Endothelial cell of umbilical vein (primary cell): Measurements from ENCODE around the gene ANKK1. TPM values are rescaled to one million over a fixed set of nuclear protein-coding genes. Genes with fewer than 3 reads are reported as not detected.

Source experiments
- microRNA-seq: library from miRNA; unstranded; fragments of <30 nt; microRNA quantifications from one replicate; pipeline ENCODE4 v1.2.0, GENCODE V29; 2021; ENCODE audit warnings: borderline number of aligned reads, borderline replicate concordance
- polyA plus RNA-seq, 4 experiments: library from polyadenylated mRNA; depleted of rRNA in 3 of 4; stranded (reverse) in 3 of 4; unstranded in 1 of 4; fragments of >200 nt; gene quantifications; 2 replicates each; pipeline versions ENCODE4 v1.2.1 to v1.2.3, GENCODE V29; 2011 to 2012; ENCODE audit warnings: missing spikeins in 1 of 4
- small RNA-seq: library from RNA; depleted of rRNA; stranded (forward); fragments of <200 nt; gene quantifications from one replicate; pipeline ENCODE3, GENCODE V24; 2012; ENCODE audit warnings: low replicate concordance, low read depth; ENCODE audit not compliant: insufficient read depth, insufficient read length
- total RNA-seq: library from RNA; stranded (reverse); gene quantifications from 2 replicates; pipeline ENCODE4 v1.2.3, GENCODE V29; 2021

ANKK1 gene
- total and polyA plus RNA-seq, 2 donors (not counting 3 experiments of a cell fraction or from before 2014, with no cell fraction given), result not detected

Small RNA genes within 50 kb of the gene (microRNA-seq; reads per million reads assigned to microRNA genes)
- not detected for gene MIR4301

Small RNA genes within 50 kb of the gene (small RNA-seq; reads per million reads assigned to genes)
- gene MIR4301, result not detected

Other genes with a start within 250 kb of the ANKK1 start
- 2.2 and 5.2 TPM in 2 replicates for gene TTC12, start 73.2 kb upstream of the ANKK1 start, total RNA-seq
- 2.5 and 2.9 TPM in 2 replicates for gene TTC12, start 73.2 kb upstream of the ANKK1 start, polyA plus RNA-seq
- gene DRD2, start 87.6 kb downstream of the ANKK1 start, total RNA-seq, result not detected in 2 replicates
- gene DRD2, start 87.6 kb downstream of the ANKK1 start, polyA plus RNA-seq, result not detected in 2 replicates